Mesendoderm (in vitro differentiated cells): ENCODE measurements around the gene SELENOO.

Experiments
- DNase-seq: peaks from one replicate; pipeline ENCODE4 v3.0.0; 2013
- H2AK5ac ChIP-seq: 2 replicates; pipeline ENCODE4 v1.6.1; 2013; ENCODE audit warnings: low read length, inconsistent platforms
- H2BK120ac ChIP-seq: 2 replicates; pipeline ENCODE4 v1.6.1; 2013; ENCODE audit warnings: low read depth, mild to moderate bottlenecking, low read length, moderate library complexity, mixed read lengths
- H2BK15ac ChIP-seq: replicated peaks from 2 replicates; pipeline ENCODE4 v1.6.1; 2013; ENCODE audit warnings: low read depth, mild to moderate bottlenecking, moderate library complexity
- H2BK5ac ChIP-seq: 2 replicates; pipeline ENCODE4 v1.6.1; 2013; ENCODE audit warnings: low read length, inconsistent platforms
- H3K18ac ChIP-seq: 2 replicates; pipeline ENCODE4 v1.6.1; 2013; ENCODE audit warnings: mild to moderate bottlenecking, low read length, mixed read lengths
- H3K23ac ChIP-seq: one replicate; pipeline ENCODE4 v1.6.1; 2013; ENCODE audit warnings: low read length
- H3K27ac ChIP-seq: 2 replicates; pipeline ENCODE4 v1.5.1; 2013; ENCODE audit warnings: low read depth, mild to moderate bottlenecking, inconsistent platforms, low read length, moderate library complexity
- H3K27me3 ChIP-seq: 2 replicates; pipeline ENCODE4 v1.6.1; 2013; ENCODE audit warnings: low read length, control low read depth, mild to moderate bottlenecking, inconsistent platforms; ENCODE audit not compliant: insufficient read depth, poor library complexity
- H3K36me3 ChIP-seq: 2 replicates; pipeline ENCODE4 v1.6.1; 2013; ENCODE audit warnings: low read length, inconsistent platforms; ENCODE audit not compliant: control insufficient read depth, insufficient read depth
- H3K4ac ChIP-seq: one replicate; pipeline ENCODE4 v1.6.1; 2013; ENCODE audit warnings: low read depth, mild to moderate bottlenecking, low read length, moderate library complexity
- H3K4me1 ChIP-seq: 2 replicates; pipeline ENCODE4 v1.6.1; 2013; ENCODE audit warnings: low read depth, low read length, inconsistent platforms; ENCODE audit not compliant: control insufficient read depth
- H3K4me2 ChIP-seq: 2 replicates; pipeline ENCODE4 v1.6.1; 2013; ENCODE audit warnings: low read length
- H3K4me3 ChIP-seq: 2 replicates; pipeline ENCODE4 v1.5.1; 2013; ENCODE audit warnings: mild to moderate bottlenecking, low read length
- H3K56ac ChIP-seq: one replicate; pipeline ENCODE4 v1.6.1; 2013; ENCODE audit warnings: low read length
- H3K79me1 ChIP-seq: 2 replicates; pipeline ENCODE4 v1.6.1; 2013; ENCODE audit warnings: low read length, inconsistent platforms
- H3K79me2 ChIP-seq: 2 replicates; pipeline ENCODE4 v1.6.1; 2013; ENCODE audit warnings: mild to moderate bottlenecking, low read length; ENCODE audit not compliant: control insufficient read depth, insufficient read depth
- H3K9ac ChIP-seq: 2 replicates; pipeline ENCODE4 v1.6.1; 2013; ENCODE audit warnings: low read length, inconsistent platforms
- H4K5ac ChIP-seq: one replicate; pipeline ENCODE4 v1.6.1; 2013; ENCODE audit warnings: low read length
- H4K8ac ChIP-seq: one replicate; pipeline ENCODE4 v1.6.1; 2013; ENCODE audit warnings: low read depth, mild to moderate bottlenecking, control low read depth, low read length, moderate library complexity
- WGBS: extraction: QIAGEN DNeasy Blood & Tissue Kit; methylation state at CpG from one replicate; pipeline ENCODE4 v1.1.7; 2013; ENCODE audit warnings: low lambda C conversion rate, missing lambda C conversion rate; ENCODE audit not compliant: insufficient coverage; ENCODE audit errors: extremely low coverage; 5-methylcytosine and 5-hydroxymethylcytosine counted together

Gene SELENOO

DNA sequence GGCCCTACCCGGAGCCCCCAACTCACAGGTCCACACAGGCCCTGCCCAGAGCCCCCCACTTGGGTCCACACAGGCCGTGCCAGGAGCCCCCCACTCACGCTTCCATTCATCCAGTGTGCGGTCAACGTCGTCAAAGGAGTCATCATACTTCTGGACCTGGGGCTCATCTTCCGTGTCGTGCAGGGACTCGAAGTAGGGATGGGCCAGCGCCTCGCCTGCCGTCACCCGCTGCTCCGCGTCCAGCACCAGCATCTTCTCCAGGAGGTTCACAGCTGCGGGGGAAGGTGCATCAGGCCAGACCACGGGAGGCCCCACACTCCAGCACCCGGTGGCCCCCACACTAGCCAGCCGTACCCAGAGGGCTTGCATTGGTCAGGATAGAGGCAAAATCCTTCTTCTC lies 54.3 kb downstream of the SELENOO start:
- no peak overlapping the region for H2BK15ac ChIP-seq
- H3K56ac ChIP-seq: no peak overlapping the region
- H3K36me3 ChIP-seq: no peaks in the 10 kb centered on the region
- no peak overlapping the region for H3K18ac ChIP-seq
- H3K9ac ChIP-seq: no peak overlapping the region
- no peak overlapping the region for H2AK5ac ChIP-seq
- DNase-seq: no peak
- H3K79me2 ChIP-seq: no peaks in the 10 kb centered on the region
- H3K4me3 ChIP-seq: no peak overlapping the region
- no CpG with 5 or more reads among the region's 19 CpGs for WGBS
- no peak overlapping the region for H3K23ac ChIP-seq
- H3K4ac ChIP-seq: no peak overlapping the region
- H4K8ac ChIP-seq: no peak overlapping the region
- no peak overlapping the region for H3K27ac ChIP-seq
- H2BK5ac ChIP-seq: no peak overlapping the region
- H3K79me1 ChIP-seq: peaks cover 2% of the 10 kb centered on the region
- H3K4me1 ChIP-seq: no peaks in the 10 kb centered on the region
- H3K27me3 ChIP-seq: no peaks in the 10 kb centered on the region
- H2BK120ac ChIP-seq: no peak overlapping the region
- H4K5ac ChIP-seq: no peak overlapping the region
- H3K4me2 ChIP-seq: no peak overlapping the region

DNA sequence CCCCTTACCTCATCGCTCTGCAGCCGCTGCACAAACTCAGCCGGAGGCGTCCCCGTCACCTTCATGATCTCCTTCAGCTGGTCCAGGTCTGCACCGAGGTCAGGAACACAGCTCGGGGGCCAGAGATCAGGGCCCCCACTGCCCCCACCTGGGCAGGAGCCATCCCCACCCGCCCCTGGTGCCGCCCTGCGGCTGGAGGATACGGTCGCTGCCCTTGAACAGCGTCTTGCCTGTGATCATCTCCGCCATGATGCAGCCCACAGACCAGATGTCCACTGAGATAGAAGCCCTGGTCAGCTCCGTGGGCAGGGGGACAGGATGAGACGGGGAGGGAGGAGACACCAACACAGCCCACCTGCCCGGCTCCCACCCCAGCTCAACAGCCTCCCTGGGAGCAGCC lies 54.8 kb downstream of the SELENOO start:
- Histone ChIP-seq H3K27ac (no peak overlapping the region), H3K4ac (no peak overlapping the region), H3K23ac (no peak overlapping the region), H2BK5ac (no peak overlapping the region), H3K79me1 (no peaks in the 10 kb centered on the region), H3K79me2 (no peaks in the 10 kb centered on the region), H2BK15ac (no peak overlapping the region), H3K18ac (no peak overlapping the region), H3K56ac (no peak overlapping the region), H3K9ac (no peak overlapping the region), H2AK5ac (no peak overlapping the region), H3K36me3 (no peaks in the 10 kb centered on the region), H3K4me3 (no peak overlapping the region), H4K8ac (no peak overlapping the region), H2BK120ac (no peak overlapping the region), H3K27me3 (no peaks in the 10 kb centered on the region), H3K4me2 (no peak overlapping the region), H3K4me1 (no peaks in the 10 kb centered on the region), H4K5ac (no peak overlapping the region)
- DNase-seq: no peak
- no CpG with 5 or more reads among the region's 17 CpGs for WGBS

DNA sequence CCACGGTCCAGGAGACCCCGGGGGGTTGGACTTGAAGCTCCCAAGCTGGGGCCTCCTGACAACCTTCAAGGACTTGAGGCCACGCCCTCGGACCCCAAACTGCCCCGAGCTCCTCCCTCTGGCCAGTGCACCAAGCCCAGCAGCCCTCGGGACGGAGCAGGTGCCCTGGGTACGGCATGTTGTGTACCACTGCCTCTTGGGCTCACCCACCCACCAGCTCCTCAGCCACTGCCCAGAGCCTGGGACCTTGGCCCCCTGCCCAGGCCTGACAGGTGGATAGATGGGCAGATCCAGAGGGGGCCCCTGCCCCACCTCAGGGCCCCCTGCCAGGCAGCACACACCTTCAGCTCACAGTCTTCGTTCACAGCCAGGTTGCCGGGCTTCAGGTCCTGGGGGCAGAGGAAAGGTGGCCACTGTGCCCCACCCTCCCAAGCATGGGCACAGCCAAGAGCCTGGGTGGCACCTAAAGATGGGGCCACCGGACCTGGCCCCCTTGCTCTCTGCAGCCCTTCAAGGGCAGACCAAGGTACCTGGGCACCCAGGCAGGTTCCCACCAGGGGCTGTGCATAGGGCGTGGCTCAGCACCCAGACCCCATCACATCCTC lies 55.5 kb downstream of the SELENOO start:
- H3K36me3 ChIP-seq: no peaks in the 10 kb centered on the region
- H2BK5ac ChIP-seq: no peak overlapping the region

DNA sequence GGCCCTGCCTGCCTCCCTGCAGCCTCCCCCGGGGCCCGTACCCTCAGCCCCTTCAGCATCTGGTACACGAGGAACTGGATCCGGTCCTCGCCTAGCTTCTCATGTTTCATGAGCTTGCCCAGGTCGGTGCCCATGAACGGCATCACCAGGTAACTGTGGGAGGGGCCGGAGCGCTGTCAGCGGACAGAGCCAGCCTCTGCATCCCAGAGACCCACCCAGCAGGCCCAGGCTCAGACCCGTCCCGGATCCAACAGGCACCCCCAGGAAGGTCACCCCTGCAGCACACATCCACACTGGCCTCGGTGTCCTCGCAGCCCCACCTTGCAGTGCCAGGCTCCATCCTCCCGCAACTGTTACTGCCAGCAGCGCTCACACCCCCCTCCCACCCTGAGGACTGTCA lies 56.2 kb downstream of the SELENOO start:
- no peak overlapping the region for H3K4me3 ChIP-seq
- no peak overlapping the region for H3K27ac ChIP-seq
- no peaks in the 10 kb centered on the region for H3K79me1 ChIP-seq
- H3K79me2 ChIP-seq: no peaks in the 10 kb centered on the region
- no CpG with 5 or more reads among the region's 16 CpGs for WGBS
- no peak overlapping the region for H2BK5ac ChIP-seq
- H2BK15ac ChIP-seq: no peak overlapping the region
- H4K8ac ChIP-seq: no peak overlapping the region
- no peak for DNase-seq
- H3K23ac ChIP-seq: no peak overlapping the region
- no peak overlapping the region for H3K9ac ChIP-seq
- no peak overlapping the region for H2BK120ac ChIP-seq
- no peaks in the 10 kb centered on the region for H3K27me3 ChIP-seq
- H4K5ac ChIP-seq: no peak overlapping the region
- no peak overlapping the region for H2AK5ac ChIP-seq
- H3K4me1 ChIP-seq: no peaks in the 10 kb centered on the region
- no peak overlapping the region for H3K56ac ChIP-seq
- H3K4me2 ChIP-seq: no peak overlapping the region
- H3K4ac ChIP-seq: no peak overlapping the region
- no peak overlapping the region for H3K18ac ChIP-seq
- H3K36me3 ChIP-seq: no peaks in the 10 kb centered on the region

More for the DNA sequence above, 55.5 kb downstream of the SELENOO start:
- Histone ChIP-seq H3K4me3 (no peak overlapping the region), H3K27me3 (no peaks in the 10 kb centered on the region), H3K9ac (no peak overlapping the region), H4K8ac (no peak overlapping the region), H2BK15ac (no peak overlapping the region), H3K27ac (no peak overlapping the region), H2AK5ac (no peak overlapping the region), H3K23ac (no peak overlapping the region), H3K4me1 (no peaks in the 10 kb centered on the region), H2BK120ac (no peak overlapping the region), H3K4ac (no peak overlapping the region), H3K4me2 (no peak overlapping the region), H3K56ac (no peak overlapping the region), H3K79me1 (no peaks in the 10 kb centered on the region), H4K5ac (no peak overlapping the region), H3K79me2 (no peaks in the 10 kb centered on the region), H3K18ac (no peak overlapping the region)
- no peak for DNase-seq
- WGBS: no CpG with 5 or more reads among the region's 12 CpGs

DNA sequence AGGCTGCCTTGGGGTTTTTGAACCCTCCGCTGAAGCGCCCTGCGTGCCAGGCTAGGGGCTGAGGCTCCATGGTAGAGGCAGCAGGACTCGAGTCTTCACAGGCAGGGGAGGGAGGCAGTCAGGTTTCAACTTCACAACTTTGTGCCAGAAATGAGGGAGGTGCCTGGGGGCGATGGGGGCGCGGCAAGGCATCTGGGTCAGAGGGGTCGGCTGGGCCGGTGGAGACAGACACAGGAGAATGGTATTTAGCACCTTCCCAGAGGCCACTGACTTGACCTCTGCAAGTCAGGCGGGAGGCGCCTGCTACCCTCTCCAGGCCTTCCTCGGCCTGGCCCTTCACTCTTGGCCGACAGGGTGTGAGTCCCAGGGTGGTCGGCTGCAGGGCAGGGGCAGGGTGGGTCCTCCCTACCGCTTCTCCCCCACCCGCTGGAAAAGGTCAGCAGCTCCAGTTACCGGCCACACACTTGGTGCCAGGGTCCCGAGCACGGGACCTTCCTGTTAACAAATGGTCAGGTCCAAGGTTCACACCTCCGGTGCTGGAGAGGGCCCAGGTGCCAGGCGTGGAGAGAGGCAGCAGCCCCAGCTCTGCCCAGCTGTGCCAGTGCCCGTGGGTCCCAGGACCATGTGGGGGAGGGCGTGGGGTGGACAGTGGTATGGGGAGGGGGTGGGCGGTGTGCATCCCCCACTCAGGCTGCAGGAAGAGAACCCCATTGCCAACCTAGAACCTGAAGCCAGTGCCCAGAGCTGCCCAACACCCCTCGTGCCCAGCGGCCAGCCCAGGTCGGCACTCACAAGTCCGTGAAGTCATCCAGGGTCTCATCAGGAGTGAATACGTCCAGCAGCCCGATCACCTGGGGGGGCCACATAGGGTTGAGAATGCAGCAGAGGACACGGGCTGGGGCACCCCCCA lies 56.9 kb downstream of the SELENOO start:
- Histone ChIP-seq H2BK15ac (no peak overlapping the region), H3K23ac (no peak overlapping the region), H2BK120ac (no peak overlapping the region), H3K79me2 (no peaks in the 10 kb centered on the region), H3K4me2 (no peak overlapping the region), H3K56ac (no peak overlapping the region), H3K36me3 (no peaks in the 10 kb centered on the region), H3K27me3 (no peaks in the 10 kb centered on the region), H3K18ac (no peak overlapping the region), H3K27ac (no peak overlapping the region), H3K4me1 (no peaks in the 10 kb centered on the region), H4K8ac (no peak overlapping the region), H4K5ac (no peak overlapping the region), H3K4me3 (no peak overlapping the region), H3K79me1 (no peaks in the 10 kb centered on the region), H3K9ac (no peak overlapping the region), H2AK5ac (no peak overlapping the region), H3K4ac (no peak overlapping the region), H2BK5ac (no peak overlapping the region)
- WGBS: no CpG with 5 or more reads among the region's 31 CpGs
- DNase-seq: peak; percentile 67
